MM.1S (cell line): ENCODE results near the gene BPIFB2.

Experiments
- DNase-seq: peaks from one replicate; pipeline ENCODE4 v3.0.0-alpha.2; 2015
- H2AFZ ChIP-seq: fragments of 300-600 bp; sonication (generic); 2 replicates; pipeline ENCODE4 v1.6.0; 2016; ENCODE audit warnings: antibody characterized with exemption, low read length
- H3F3A ChIP-seq: fragments of 300-600 bp; sonication (generic); 2 replicates; pipeline ENCODE4 v1.6.1; 2016; ENCODE audit warnings: mild to moderate bottlenecking, antibody characterized with exemption, low read length, moderate library complexity, mixed read lengths; ENCODE audit not compliant: insufficient read depth
- H3K27ac ChIP-seq: fragments of 300-600 bp; sonication (generic); 2 replicates; pipeline ENCODE4 v1.5.1; 2016; ENCODE audit warnings: mild to moderate bottlenecking, low read length
- H3K27me3 ChIP-seq: fragments of 300-600 bp; sonication (generic); replicated peaks from 2 replicates; pipeline ENCODE4 v1.6.0; 2016; ENCODE audit warnings: low read length; ENCODE audit not compliant: insufficient read depth
- H3K36me3 ChIP-seq: fragments of 300-600 bp; sonication (generic); replicated peaks from 2 replicates; pipeline ENCODE4 v1.6.1; 2016; ENCODE audit warnings: mild to moderate bottlenecking, low read length, mixed read lengths; ENCODE audit not compliant: insufficient read depth
- H3K4me1 ChIP-seq: fragments of 300-600 bp; sonication (generic); 2 replicates; pipeline ENCODE4 v1.6.1; 2016; ENCODE audit warnings: low read length, mixed read lengths
- H3K4me2 ChIP-seq: fragments of 300-600 bp; sonication (generic); 2 replicates; pipeline ENCODE4 v1.6.0; 2016; ENCODE audit warnings: low read depth, low read length
- H3K4me3 ChIP-seq: fragments of 300-600 bp; sonication (generic); 2 replicates; pipeline ENCODE4 v1.5.1; 2016; ENCODE audit warnings: low read length, mixed read lengths
- H3K79me2 ChIP-seq: fragments of 300-600 bp; sonication (generic); 2 replicates; pipeline ENCODE4 v1.6.1; 2016; ENCODE audit warnings: mixed run types, low read length, mixed read lengths
- H3K9ac ChIP-seq: fragments of 300-600 bp; sonication (generic); 2 replicates; pipeline ENCODE4 v1.6.1; 2016; ENCODE audit warnings: low read length, mixed read lengths
- H3K9me2 ChIP-seq: fragments of 300-600 bp; sonication (generic); replicated peaks from 2 replicates; pipeline ENCODE4 v1.6.1; 2016; ENCODE audit warnings: mild to moderate bottlenecking, low read length, mixed read lengths; ENCODE audit not compliant: insufficient read depth
- H3K9me3 ChIP-seq: fragments of 300-600 bp; sonication (generic); replicated peaks from 2 replicates; pipeline ENCODE4 v1.6.1; 2016; ENCODE audit warnings: mild to moderate bottlenecking, low read length, mixed read lengths; ENCODE audit not compliant: insufficient read depth
- H4K20me1 ChIP-seq: fragments of 300-600 bp; sonication (generic); 2 replicates; pipeline ENCODE4 v1.6.1; 2016; ENCODE audit warnings: mild to moderate bottlenecking, low read length, moderate library complexity, mixed read lengths; ENCODE audit not compliant: insufficient read depth
- CTCF ChIP-seq: fragments of 300-600 bp; sonication (generic); IDR thresholded peaks from 2 replicates; pipeline ENCODE4 v1.5.1; 2016; ENCODE audit warnings: antibody characterized with exemption, low read length, mixed read lengths
- EZH2 ChIP-seq: fragments of 300-600 bp; sonication (generic); optimal IDR thresholded peaks from 2 replicates; pipeline ENCODE3; 2017; ENCODE audit warnings: low read depth, mild to moderate bottlenecking, antibody characterized with exemption, low read length, mixed read lengths
- EZH2phosphoT487 ChIP-seq: fragments of 300-600 bp; sonication (generic); IDR thresholded peaks from 2 replicates; pipeline ENCODE4 v1.6.1; 2018; ENCODE audit warnings: antibody characterized with exemption, low read length

Gene BPIFB2

GRCh38 chr20:33021879-33022278, 14.4 kb downstream of the BPIFB2 start:
- DNase-seq = no peak
- Histone ChIP-seq H2AFZ (no peak overlapping the region), H3K9me3 (no peaks in the 10 kb centered on the region), H3K27me3 (peaks cover 72% of the 10 kb centered on the region), H3K4me3 (no peak overlapping the region), H3K4me2 (no peak overlapping the region), H4K20me1 (no peaks in the 10 kb centered on the region), H3K79me2 (no peaks in the 10 kb centered on the region), H3F3A (no peaks in the 10 kb centered on the region), H3K27ac (no peak overlapping the region), H3K36me3 (no peaks in the 10 kb centered on the region), H3K9ac (no peak overlapping the region), H3K4me1 (no peaks in the 10 kb centered on the region), H3K9me2 (no peaks in the 10 kb centered on the region)
- TF ChIP-seq EZH2phosphoT487 (no peak), EZH2 (no peak), CTCF (no peak)

GRCh38 chr20:33022289-33022688, 14.8 kb downstream of the BPIFB2 start:
- Histone ChIP-seq H3K9me2 (no peaks in the 10 kb centered on the region), H3K27ac (no peak overlapping the region), H3K27me3 (peaks cover 70% of the 10 kb centered on the region), H3K4me3 (no peak overlapping the region), H3K36me3 (no peaks in the 10 kb centered on the region), H3K4me2 (no peak overlapping the region), H4K20me1 (no peaks in the 10 kb centered on the region), H3K79me2 (no peaks in the 10 kb centered on the region), H3F3A (no peaks in the 10 kb centered on the region), H3K4me1 (no peaks in the 10 kb centered on the region), H3K9me3 (no peaks in the 10 kb centered on the region), H3K9ac (no peak overlapping the region), H2AFZ (no peak overlapping the region)
- DNase-seq = no peak
- TF ChIP-seq EZH2 = no peak
- TF ChIP-seq EZH2phosphoT487 = no peak
- TF ChIP-seq CTCF = no peak

GRCh38 chr20:33022694-33023438, 15.4 kb downstream of the BPIFB2 start:
- no peaks in the 10 kb centered on the region for H3K4me1 ChIP-seq
- TF ChIP-seq CTCF (no peak), EZH2phosphoT487 (no peak), EZH2 (no peak)
- no peaks in the 10 kb centered on the region for H3F3A ChIP-seq
- H3K79me2 ChIP-seq = no peaks in the 10 kb centered on the region
- H3K9me3 ChIP-seq = no peaks in the 10 kb centered on the region
- no peak overlapping the region for H3K9ac ChIP-seq
- no peak overlapping the region for H3K27ac ChIP-seq
- H3K9me2 ChIP-seq = no peaks in the 10 kb centered on the region
- no peak overlapping the region for H3K4me2 ChIP-seq
- peaks cover 66% of the 10 kb centered on the region for H3K27me3 ChIP-seq
- H2AFZ ChIP-seq = no peak overlapping the region
- no peaks in the 10 kb centered on the region for H3K36me3 ChIP-seq
- DNase-seq = no peak
- no peak overlapping the region for H3K4me3 ChIP-seq
- no peaks in the 10 kb centered on the region for H4K20me1 ChIP-seq
